Heart right ventricle (tissue), 16 donors: ENCODE data around the gene RIPK1. TPM values are rescaled to one million over a fixed set of nuclear protein-coding genes. Genes with fewer than 3 reads are reported as not detected.

Experiments
- ATAC-seq, 8 donors: fragments of 200-7000 bp; cut with Tn5 transposase; one replicate each; pipeline ENCODE4 v1.9.1; 2020; ENCODE audit warnings: mild to moderate bottlenecking in 8 of 8, moderate library complexity in 8 of 8, moderate number of reproducible peaks in 1 of 8
- DNase-seq, 2 donors: peaks; one replicate each; pipeline ENCODE4 v3.0.0-alpha.2; 2020
- H3K27ac ChIP-seq, 10 donors: fragments of 200-600 bp; sonication (generic) in 2 of 10; one replicate each; pipeline versions ENCODE4 v1.5.0 to v1.8.0; 2020 to 2022; ENCODE audit warnings: mild to moderate bottlenecking in 3 of 10
- H3K27me3 ChIP-seq, 7 donors: fragments of 200-600 bp; one replicate each; pipeline ENCODE4 v1.8.0; 2021 to 2022; ENCODE audit warnings: mild to moderate bottlenecking in 2 of 7
- H3K36me3 ChIP-seq, 9 donors: fragments of 200-600 bp; sonication (generic) in 1 of 9; one replicate each; pipeline versions ENCODE4 v1.5.0 to v1.8.0; 2020 to 2022; ENCODE audit warnings: mild to moderate bottlenecking in 2 of 9
- H3K4me1 ChIP-seq, 9 donors: fragments of 200-600 bp; sonication (generic) in 1 of 9; one replicate each; pipeline versions ENCODE4 v1.5.0 to v1.8.0; 2020 to 2022; ENCODE audit warnings: mild to moderate bottlenecking in 4 of 9
- H3K4me3 ChIP-seq, 10 donors: fragments of 200-600 bp; sonication (generic) in 2 of 10; one replicate each; pipeline versions ENCODE4 v1.5.0 to v1.8.0; 2020 to 2022; ENCODE audit warnings: mild to moderate bottlenecking in 7 of 10, moderate library complexity in 2 of 10
- H3K9me3 ChIP-seq, 11 donors: fragments of 200-600 bp in 10 of 11; sonication (generic) in 2 of 11; one replicate each; pipeline versions ENCODE4 v1.5.0 to v1.8.0; 2013 to 2022; ENCODE audit warnings: mild to moderate bottlenecking in 2 of 11, control low read depth in 1 of 11, moderate library complexity in 1 of 11
- WGBS, 2 donors: extraction: QIAGEN DNeasy Blood & Tissue Kit; methylation state at CpG; one replicate each; pipeline ENCODE4 v1.1.7; 2013; ENCODE audit warnings: inconsistent platforms in 1 of 2; 5-methylcytosine and 5-hydroxymethylcytosine counted together
- intact Hi-C, 10 donors: fragments of 100-400 bp; cut with DNase I; formaldehyde crosslinking; loops; one replicate each; pipeline versions ENCODE4 v1.11.1 to v1.14.2; 2022
- polyA plus RNA-seq, 2 donors: library from polyadenylated mRNA; stranded (reverse); fragments of 200-250 nt; gene quantifications; one replicate each; pipeline ENCODE4 v1.2.3, GENCODE V29; 2013
- total RNA-seq, 10 donors: library from RNA; stranded (reverse); fragmentation: NEBNext Ultra II Directional in 3 of 10; extraction: Animal tissue kit (Norgen Biotek cat#: 25700) in 3 of 10; gene quantifications; one replicate each; pipeline versions ENCODE4 v1.2.1 to v1.2.4, GENCODE V29; 2021 to 2023
- TF ChIP-seq, protein P1 (sequence below), 9 donors: fragments of 200-600 bp; sonication (generic) in 2 of 9; IDR thresholded peaks; one replicate each; pipeline versions ENCODE4 v1.5.0 to v1.8.0; 2021 to 2022; ENCODE audit warnings: antibody characterized with exemption in 9 of 9, mild to moderate bottlenecking in 5 of 9, moderate library complexity in 1 of 9
- donor health status: Arrhythmogenic right ventricular cardiomyopathy.
- donor health status: ischemic (EF 13 %, LVEDD 7.1; RV severe dilation, severe dysfunction).
- donor health status: healthy with polysubstance abuse.
- donor health status: DM: no; HTN: yes; CAD: no.
- donor health status: DM: no; HTN: no; CAD: no.
- donor health status: ischemic (EF 25% LVEDD 6.9; RV normal size, moderate dysfunction).
- donor health status: ischemic (EF 25% LVEDD 5.7; RV mildly dilated, moderate dysfunction).
- donor health status: healthy.
- donor health status: DM: yes; HTN: yes; CAD: no.
- donor health status: Ischemic cardiomyopathy.
- donor health status: ischemic (EF 35%, LVEDD 5.7; RV mildly dilated, moderate dysfunction).
- donor health status: nonischemic (EF 11% LVEDD 7.7; RV severe dilation, severe dysfunction).
- donor health status: DM: yes; HTN: yes; CAD: no.
- donor health status: PGD.
- donor health status: ischemic (EF 29% LVEDD 5.4; RV normal size, mild dysfunction).
- donor health status: nonischemic (EF 23%, LVEDD 6.1; RV moderate dilation, normal function).

The RIPK1 gene
- total and polyA plus RNA-seq, 12 donors = 5.1 to 12.9 (median 6.4) TPM

DNA sequence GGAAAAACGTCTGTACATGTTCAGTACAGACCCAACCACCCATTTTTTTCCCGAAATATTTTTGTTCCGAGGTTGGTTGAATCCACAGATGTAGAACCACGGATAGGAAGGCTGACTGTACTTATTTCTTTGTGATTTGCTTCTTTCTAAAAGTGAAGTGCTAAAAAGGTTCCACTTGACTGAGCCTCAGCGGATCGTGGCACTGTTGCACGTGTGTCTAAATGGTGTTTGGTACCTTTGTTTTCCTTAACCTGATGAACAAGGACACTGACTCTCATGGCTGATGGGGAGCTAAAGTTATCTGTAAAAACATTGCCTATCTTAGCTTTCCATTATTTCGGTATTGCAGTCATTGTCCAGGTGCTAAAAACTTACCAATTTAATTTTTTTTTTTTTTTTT, 56.4 kb downstream of the RIPK1 start:
- peaks cover 0 to 13% (median under 1%) of the 10 kb centered on the region in 9 donors for H3K4me1 ChIP-seq
- H3K4me3 ChIP-seq = no peak overlapping the region
- H3K36me3 ChIP-seq = peaks cover 0 to 21% (median 0%) of the 10 kb centered on the region in 9 donors
- WGBS, 2 donors = 86 to 88% methylated on average over 8 of the region's 8 CpGs
- H3K9me3 ChIP-seq = no peaks in the 10 kb centered on the region
- DNase-seq = no peak
- no peak overlapping the region for H3K27ac ChIP-seq
- no peaks in the 10 kb centered on the region for H3K27me3 ChIP-seq
- TF ChIP-seq, protein P1, sequence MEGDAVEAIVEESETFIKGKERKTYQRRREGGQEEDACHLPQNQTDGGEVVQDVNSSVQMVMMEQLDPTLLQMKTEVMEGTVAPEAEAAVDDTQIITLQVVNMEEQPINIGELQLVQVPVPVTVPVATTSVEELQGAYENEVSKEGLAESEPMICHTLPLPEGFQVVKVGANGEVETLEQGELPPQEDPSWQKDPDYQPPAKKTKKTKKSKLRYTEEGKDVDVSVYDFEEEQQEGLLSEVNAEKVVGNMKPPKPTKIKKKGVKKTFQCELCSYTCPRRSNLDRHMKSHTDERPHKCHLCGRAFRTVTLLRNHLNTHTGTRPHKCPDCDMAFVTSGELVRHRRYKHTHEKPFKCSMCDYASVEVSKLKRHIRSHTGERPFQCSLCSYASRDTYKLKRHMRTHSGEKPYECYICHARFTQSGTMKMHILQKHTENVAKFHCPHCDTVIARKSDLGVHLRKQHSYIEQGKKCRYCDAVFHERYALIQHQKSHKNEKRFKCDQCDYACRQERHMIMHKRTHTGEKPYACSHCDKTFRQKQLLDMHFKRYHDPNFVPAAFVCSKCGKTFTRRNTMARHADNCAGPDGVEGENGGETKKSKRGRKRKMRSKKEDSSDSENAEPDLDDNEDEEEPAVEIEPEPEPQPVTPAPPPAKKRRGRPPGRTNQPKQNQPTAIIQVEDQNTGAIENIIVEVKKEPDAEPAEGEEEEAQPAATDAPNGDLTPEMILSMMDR (IDR thresholded peaks at IDR 0.05) = no peak
- ATAC-seq = no peak
- intact Hi-C loops = loop anchor here in 6 of 10 donors (2.0 to 10.0 kb wide), 5 partner anchors 38 to 610 kb away; no protein-coding TSS in a partner anchor

DNA sequence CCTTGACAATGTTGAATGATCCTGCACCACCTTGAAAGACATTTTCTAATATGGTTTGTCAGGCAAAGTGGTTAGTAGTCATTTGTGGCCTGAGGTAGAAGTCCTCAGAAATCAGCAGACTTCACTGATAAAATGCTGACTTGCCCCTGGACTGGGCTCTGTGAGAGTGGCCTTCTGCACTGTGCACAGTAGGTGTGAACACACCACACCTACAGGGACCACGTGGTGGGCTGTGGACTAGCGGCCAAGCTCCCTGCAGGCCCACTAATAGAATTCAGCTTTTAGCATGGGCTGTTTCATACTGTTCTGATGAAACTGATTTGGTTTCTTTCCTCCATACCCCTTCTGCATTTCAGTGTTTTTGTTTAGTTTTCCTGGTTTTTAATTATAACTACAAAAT, 57.5 kb downstream of the RIPK1 start:
- no peak for ATAC-seq

DNA sequence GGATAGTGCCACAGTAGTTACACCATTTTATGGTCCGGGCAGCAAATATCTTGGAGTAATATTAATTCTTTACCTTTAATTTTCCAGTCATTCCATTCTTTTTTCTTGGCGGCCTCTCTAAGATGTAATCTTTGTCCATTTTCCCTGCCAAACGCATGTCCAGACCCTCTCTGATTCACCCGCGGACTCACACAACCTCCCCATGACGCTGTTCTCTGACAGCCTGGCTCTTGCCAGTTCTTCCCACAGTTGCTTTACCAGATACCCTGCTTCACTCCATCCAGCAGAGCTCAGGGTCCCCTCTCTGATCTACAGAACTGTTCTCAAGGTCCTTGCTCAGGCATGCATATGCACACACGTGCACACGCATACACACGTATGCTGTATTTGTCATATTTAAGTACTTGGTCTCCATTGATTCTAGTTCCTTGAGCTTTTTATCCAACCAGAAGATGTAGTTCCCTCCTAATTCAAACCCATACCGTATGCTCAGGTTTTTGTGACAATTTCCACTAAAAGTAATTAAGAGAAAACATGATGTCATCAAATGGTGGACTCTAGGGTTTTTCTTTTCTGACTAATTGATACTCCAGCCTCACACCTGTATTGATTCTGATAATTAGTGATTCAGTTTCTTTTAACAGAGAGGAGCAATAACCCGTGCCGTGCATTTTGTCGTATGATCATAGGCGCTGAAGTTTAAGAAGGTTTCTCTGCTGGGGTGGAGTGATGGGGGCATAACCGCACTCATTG, 60.2 kb downstream of the RIPK1 start:
- H3K9me3 ChIP-seq = no peaks in the 10 kb centered on the region
- no peak overlapping the region for H3K27ac ChIP-seq
- 87 to 91% methylated on average over 15 of the region's 15 CpGs for WGBS, 2 donors
- no peaks in the 10 kb centered on the region for H3K27me3 ChIP-seq
- H3K4me1 ChIP-seq = peaks cover 0 to 12% (median 0%) of the 10 kb centered on the region in 9 donors
- no peak for DNase-seq
- H3K4me3 ChIP-seq = peak overlapping the region in 1 of 10 donors; percentile 55
- H3K36me3 ChIP-seq = peaks cover 0 to 60% (median 0%) of the 10 kb centered on the region in 9 donors
- TF ChIP-seq, protein P1 (IDR thresholded peaks at IDR 0.05) = no peak
- ATAC-seq = no peak
- intact Hi-C loops = loop anchor here in 7 of 10 donors (2.0 to 10.0 kb wide), 5 partner anchors 34 to 606 kb away; no protein-coding TSS in a partner anchor

More for the DNA sequence above, 57.5 kb downstream of the RIPK1 start:
- TF ChIP-seq, protein P1 (IDR thresholded peaks at IDR 0.05) = no peak
- peak overlapping the region in 1 of 10 donors; percentile 51 for H3K27ac ChIP-seq
- no peaks in the 10 kb centered on the region for H3K9me3 ChIP-seq
- peaks cover 0 to 32% (median 0%) of the 10 kb centered on the region in 9 donors for H3K36me3 ChIP-seq
- H3K27me3 ChIP-seq = no peaks in the 10 kb centered on the region
- no peak for DNase-seq
- WGBS, 2 donors = 35 to 49% methylated on average over 2 of the region's 2 CpGs
- no peak overlapping the region for H3K4me3 ChIP-seq
- intact Hi-C loops = loop anchor here in 9 of 10 donors (1.0 to 10.0 kb wide), 9 partner anchors 31 to 609 kb away; partner anchors contain the start of gene TUBB2A (in 1 of the 9)
- peaks cover 0 to 12% (median 0%) of the 10 kb centered on the region in 9 donors for H3K4me1 ChIP-seq

DNA sequence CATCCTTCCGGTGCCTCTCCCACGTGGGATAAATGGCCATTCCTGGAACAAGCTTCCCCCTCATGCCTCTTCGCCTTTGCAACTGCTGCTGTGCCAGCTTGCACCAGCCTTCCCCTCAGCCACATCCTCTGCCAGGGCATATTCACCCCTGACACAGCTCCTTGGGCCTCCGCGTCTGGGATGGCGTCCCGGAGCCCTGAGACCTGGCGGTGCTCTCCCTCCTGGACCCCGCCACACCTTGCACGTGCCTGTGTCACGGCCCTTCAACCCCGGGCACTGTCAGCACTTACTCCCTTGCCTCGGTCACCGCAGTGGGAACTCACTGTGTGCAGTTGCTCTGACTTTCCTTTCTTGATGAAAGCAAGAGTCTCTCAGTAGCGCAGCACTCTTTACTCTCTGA, 63.4 kb downstream of the RIPK1 start:
- Histone ChIP-seq H3K9me3 (no peaks in the 10 kb centered on the region), H3K4me3 (no peak overlapping the region), H3K27ac (no peak overlapping the region), H3K36me3 (peaks cover 0 to 78% (median 0%) of the 10 kb centered on the region in 9 donors), H3K4me1 (peaks cover 0 to 12% (median 0%) of the 10 kb centered on the region in 9 donors), H3K27me3 (no peaks in the 10 kb centered on the region)
- DNase-seq (no peak), ATAC-seq (no peak)
- intact Hi-C loops = loop anchor here in 1 of 10 donors (10.0 kb wide), 1 partner anchor 603 kb away; no protein-coding TSS in a partner anchor
- 92 to 93% methylated on average over 15 of the region's 15 CpGs for WGBS, 2 donors
- TF ChIP-seq, protein P1 (IDR thresholded peaks at IDR 0.05) = no peak
